ENCODE results near the gene MYO5A.

Gene MYO5A

DNA sequence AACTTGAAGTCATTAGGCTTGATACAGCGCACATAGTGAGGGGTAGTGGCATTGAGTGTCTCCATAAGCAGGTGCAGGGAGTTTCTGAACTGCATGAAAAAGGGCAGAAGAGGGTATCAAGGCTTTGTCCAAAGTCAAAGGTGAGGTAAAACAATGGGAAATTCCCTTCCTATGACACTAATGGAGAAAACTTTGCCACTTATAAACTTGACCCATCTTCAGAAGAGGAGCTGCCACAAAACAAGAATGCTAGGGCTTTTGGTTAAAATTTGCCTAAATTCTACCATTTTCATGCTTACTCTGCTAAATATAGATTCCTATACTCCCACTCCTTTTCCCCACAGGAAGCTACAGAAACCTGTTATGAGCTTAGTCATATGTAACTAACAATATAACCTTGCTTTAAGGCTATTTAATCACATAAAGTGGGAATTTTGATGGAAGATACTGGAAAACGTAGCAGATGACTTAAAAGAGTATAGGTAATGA lies 145.5 kb downstream of the MYO5A start:
- Histone ChIP-seq H3K9me3 (ENCODE audit: control extremely low read depth in 1 of 5, control insufficient read depth in 4 of 5, insufficient read depth in 2 of 5, low read depth in 1 of 5, low read length in 4 of 5) (no peaks in the 10 kb centered on the region), H3K36me3 (ENCODE audit: control insufficient read depth in 4 of 4, insufficient read depth in 4 of 4, low read length in 3 of 4) (peaks cover 10 to 47% (median 15%) of the 10 kb centered on the region in 4 experiments), H3K4me1 (ENCODE audit: control extremely low read depth in 1 of 4, control insufficient read depth in 4 of 4, insufficient read depth in 4 of 4, low read length in 3 of 4) (peaks cover 0 to 2% (median 0%) of the 10 kb centered on the region in 4 experiments), H3K4me3 (ENCODE audit: control insufficient read depth in 1 of 7, extremely low read depth in 1 of 7, insufficient read depth in 4 of 7, low read depth in 2 of 7, low read length in 6 of 7) (no peak overlapping the region), H3K27me3 (replicated peaks in 2 of 5; ENCODE audit: control insufficient read depth in 4 of 5, insufficient read depth in 5 of 5, low read length in 4 of 5) (no peaks in the 10 kb centered on the region), H3K27ac (ENCODE audit: insufficient read depth in 1 of 2, low read depth in 1 of 2, low read length in 2 of 2, poor library complexity in 1 of 2, severe bottlenecking in 2 of 2) (no peak overlapping the region)
- 100% methylated on average over 1 of the region's 2 CpGs for WGBS (ENCODE audit: insufficient coverage)
- DNase-seq, result no peak
- CTCF ChIA-PET, result interaction anchor here (1.1 kb wide), 1 partner anchor 12 kb away, joined by 3 read pairs; no protein-coding TSS in a partner anchor
- POLR2A ChIA-PET, result interaction anchor here (0.6 kb wide), 1 partner anchor 37 kb away, joined by 4 read pairs; no protein-coding TSS in a partner anchor

GRCh38 chr15:52382647-52383046 lies 146.0 kb downstream of the MYO5A start:
- no peak for DNase-seq
- H3K9me3 ChIP-seq (ENCODE audit: control extremely low read depth in 1 of 5, control insufficient read depth in 4 of 5, insufficient read depth in 2 of 5, low read depth in 1 of 5, low read length in 4 of 5), result no peaks in the 10 kb centered on the region
- H3K4me3 ChIP-seq (ENCODE audit: control insufficient read depth in 1 of 7, extremely low read depth in 1 of 7, insufficient read depth in 4 of 7, low read depth in 2 of 7, low read length in 6 of 7), result no peak overlapping the region
- POLR2A ChIA-PET, result no interaction called here
- H3K27ac ChIP-seq (ENCODE audit: insufficient read depth in 1 of 2, low read depth in 1 of 2, low read length in 2 of 2, poor library complexity in 1 of 2, severe bottlenecking in 2 of 2), result no peak overlapping the region
- H3K4me1 ChIP-seq (ENCODE audit: control extremely low read depth in 1 of 4, control insufficient read depth in 4 of 4, insufficient read depth in 4 of 4, low read length in 3 of 4), result peaks cover 0 to 2% (median 0%) of the 10 kb centered on the region in 4 experiments
- no peaks in the 10 kb centered on the region for H3K27me3 ChIP-seq (replicated peaks in 2 of 5; ENCODE audit: control insufficient read depth in 4 of 5, insufficient read depth in 5 of 5, low read length in 4 of 5)
- peaks cover 7 to 46% (median 14%) of the 10 kb centered on the region in 4 experiments for H3K36me3 ChIP-seq (ENCODE audit: control insufficient read depth in 4 of 4, insufficient read depth in 4 of 4, low read length in 3 of 4)
- CTCF ChIA-PET, result no interaction called here
- 100% methylated on average over 1 of the region's 1 CpG for WGBS (ENCODE audit: insufficient coverage)

GRCh38 chr15:52379395-52380106 lies 149.1 kb downstream of the MYO5A start:
- Histone ChIP-seq H3K36me3 (ENCODE audit: control insufficient read depth in 4 of 4, insufficient read depth in 4 of 4, low read length in 3 of 4) (peaks cover 9 to 58% (median 25%) of the 10 kb centered on the region in 4 experiments), H3K27me3 (replicated peaks in 2 of 5; ENCODE audit: control insufficient read depth in 4 of 5, insufficient read depth in 5 of 5, low read length in 4 of 5) (no peaks in the 10 kb centered on the region), H3K4me1 (ENCODE audit: control extremely low read depth in 1 of 4, control insufficient read depth in 4 of 4, insufficient read depth in 4 of 4, low read length in 3 of 4) (peaks cover 0 to 2% (median 0%) of the 10 kb centered on the region in 4 experiments), H3K9me3 (ENCODE audit: control extremely low read depth in 1 of 5, control insufficient read depth in 4 of 5, insufficient read depth in 2 of 5, low read depth in 1 of 5, low read length in 4 of 5) (peaks cover 0 to under 1% (median under 1%) of the 10 kb centered on the region in 5 experiments), H3K27ac (ENCODE audit: insufficient read depth in 1 of 2, low read depth in 1 of 2, low read length in 2 of 2, poor library complexity in 1 of 2, severe bottlenecking in 2 of 2) (no peak overlapping the region), H3K4me3 (ENCODE audit: control insufficient read depth in 1 of 7, extremely low read depth in 1 of 7, insufficient read depth in 4 of 7, low read depth in 2 of 7, low read length in 6 of 7) (no peak overlapping the region)
- CTCF ChIA-PET, result interaction anchor here (0.7 kb wide), 1 partner anchor 21 kb away, joined by 3 read pairs; no protein-coding TSS in a partner anchor
- 98% methylated on average over 12 of the region's 14 CpGs for WGBS (ENCODE audit: insufficient coverage)
- no peak for DNase-seq
- POLR2A ChIA-PET, result no interaction called here

- 95% methylated on average over 5 of the region's 6 CpGs for WGBS (ENCODE audit: insufficient coverage)
Observed at GRCh38 chr15:52378746-52379394, 149.8 kb downstream of the MYO5A start.

GRCh38 chr15:52370010-52370409 lies 158.7 kb downstream of the MYO5A start:
- Histone ChIP-seq H3K27me3 (replicated peaks in 2 of 5; ENCODE audit: control insufficient read depth in 4 of 5, insufficient read depth in 5 of 5, low read length in 4 of 5) (no peaks in the 10 kb centered on the region), H3K27ac (ENCODE audit: insufficient read depth in 1 of 2, low read depth in 1 of 2, low read length in 2 of 2, poor library complexity in 1 of 2, severe bottlenecking in 2 of 2) (no peak overlapping the region), H3K36me3 (ENCODE audit: control insufficient read depth in 4 of 4, insufficient read depth in 4 of 4, low read length in 3 of 4) (peaks cover 3 to 53% (median 30%) of the 10 kb centered on the region in 4 experiments), H3K4me3 (ENCODE audit: control insufficient read depth in 1 of 7, extremely low read depth in 1 of 7, insufficient read depth in 4 of 7, low read depth in 2 of 7, low read length in 6 of 7) (no peak overlapping the region), H3K9me3 (ENCODE audit: control extremely low read depth in 1 of 5, control insufficient read depth in 4 of 5, insufficient read depth in 2 of 5, low read depth in 1 of 5, low read length in 4 of 5) (peaks cover 0 to 4% (median 2%) of the 10 kb centered on the region in 5 experiments), H3K4me1 (ENCODE audit: control extremely low read depth in 1 of 4, control insufficient read depth in 4 of 4, insufficient read depth in 4 of 4, low read length in 3 of 4) (no peaks in the 10 kb centered on the region)
- DNase-seq, result no peak
- WGBS (ENCODE audit: insufficient coverage), result 98% methylated on average over 6 of the region's 9 CpGs
- ChIA-PET CTCF (no interaction called here), POLR2A (no interaction called here)

More at GRCh38 chr15:52378746-52379394, 149.8 kb downstream of the MYO5A start:
- peaks cover 12 to 63% (median 28%) of the 10 kb centered on the region in 4 experiments for H3K36me3 ChIP-seq (ENCODE audit: control insufficient read depth in 4 of 4, insufficient read depth in 4 of 4, low read length in 3 of 4)
- no peak overlapping the region for H3K27ac ChIP-seq (ENCODE audit: insufficient read depth in 1 of 2, low read depth in 1 of 2, low read length in 2 of 2, poor library complexity in 1 of 2, severe bottlenecking in 2 of 2)
- DNase-seq, result no peak
- H3K4me3 ChIP-seq (ENCODE audit: control insufficient read depth in 1 of 7, extremely low read depth in 1 of 7, insufficient read depth in 4 of 7, low read depth in 2 of 7, low read length in 6 of 7), result no peak overlapping the region
- H3K9me3 ChIP-seq (ENCODE audit: control extremely low read depth in 1 of 5, control insufficient read depth in 4 of 5, insufficient read depth in 2 of 5, low read depth in 1 of 5, low read length in 4 of 5), result peaks cover 0 to 4% (median 2%) of the 10 kb centered on the region in 5 experiments
- CTCF ChIA-PET, result no interaction called here
- no peaks in the 10 kb centered on the region for H3K27me3 ChIP-seq (replicated peaks in 2 of 5; ENCODE audit: control insufficient read depth in 4 of 5, insufficient read depth in 5 of 5, low read length in 4 of 5)
- POLR2A ChIA-PET, result no interaction called here
- H3K4me1 ChIP-seq (ENCODE audit: control extremely low read depth in 1 of 4, control insufficient read depth in 4 of 4, insufficient read depth in 4 of 4, low read length in 3 of 4), result peaks cover 0 to 2% (median 0%) of the 10 kb centered on the region in 4 experiments

- Histone ChIP-seq H3K4me1 (ENCODE audit: control extremely low read depth in 1 of 4, control insufficient read depth in 4 of 4, insufficient read depth in 4 of 4, low read length in 3 of 4) (no peaks in the 10 kb centered on the region), H3K4me3 (ENCODE audit: control insufficient read depth in 1 of 7, extremely low read depth in 1 of 7, insufficient read depth in 4 of 7, low read depth in 2 of 7, low read length in 6 of 7) (no peak overlapping the region), H3K27me3 (replicated peaks in 2 of 5; ENCODE audit: control insufficient read depth in 4 of 5, insufficient read depth in 5 of 5, low read length in 4 of 5) (no peaks in the 10 kb centered on the region), H3K27ac (ENCODE audit: insufficient read depth in 1 of 2, low read depth in 1 of 2, low read length in 2 of 2, poor library complexity in 1 of 2, severe bottlenecking in 2 of 2) (no peak overlapping the region), H3K9me3 (ENCODE audit: control extremely low read depth in 1 of 5, control insufficient read depth in 4 of 5, insufficient read depth in 2 of 5, low read depth in 1 of 5, low read length in 4 of 5) (peaks cover 0 to 2% (median under 1%) of the 10 kb centered on the region in 5 experiments), H3K36me3 (ENCODE audit: control insufficient read depth in 4 of 4, insufficient read depth in 4 of 4, low read length in 3 of 4) (peaks cover 2 to 49% (median 27%) of the 10 kb centered on the region in 4 experiments)
- ChIA-PET POLR2A (no interaction called here), CTCF (interaction anchor here (0.9 kb wide), 1 partner anchor 52 kb away, joined by 3 read pairs; no protein-coding TSS in a partner anchor)
- 100% methylated on average over 1 of the region's 3 CpGs for WGBS (ENCODE audit: insufficient coverage)
- DNase-seq, result no peak
Observed at GRCh38 chr15:52369455-52369854, 159.2 kb downstream of the MYO5A start.

DNA sequence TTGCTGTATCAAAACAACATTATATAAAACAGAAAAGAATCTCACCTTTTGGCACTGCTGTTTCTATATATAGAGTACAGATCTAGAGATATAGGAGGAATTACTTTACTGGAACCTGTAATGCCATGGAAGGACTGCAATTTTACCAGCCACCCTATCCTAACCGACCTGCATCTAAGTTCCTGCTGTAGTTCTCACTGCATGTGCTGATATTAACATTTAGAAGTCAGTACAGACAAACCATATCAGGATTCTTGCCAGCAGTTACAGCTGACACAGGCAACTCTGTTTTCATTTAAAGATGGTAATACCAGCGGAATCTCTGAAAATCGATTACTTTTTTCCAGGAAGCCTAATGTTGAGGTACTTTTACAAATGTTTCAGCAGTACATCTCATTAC lies 159.7 kb downstream of the MYO5A start:
- DNase-seq, result no peak
- peaks cover 0 to 48% (median 24%) of the 10 kb centered on the region in 4 experiments for H3K36me3 ChIP-seq (ENCODE audit: control insufficient read depth in 4 of 4, insufficient read depth in 4 of 4, low read length in 3 of 4)
- no CpG with 5 or more reads among the region's 3 CpGs for WGBS (ENCODE audit: insufficient coverage)
- H3K4me1 ChIP-seq (ENCODE audit: control extremely low read depth in 1 of 4, control insufficient read depth in 4 of 4, insufficient read depth in 4 of 4, low read length in 3 of 4), result no peaks in the 10 kb centered on the region
- POLR2A ChIA-PET, result no interaction called here
- H3K27ac ChIP-seq (ENCODE audit: insufficient read depth in 1 of 2, low read depth in 1 of 2, low read length in 2 of 2, poor library complexity in 1 of 2, severe bottlenecking in 2 of 2), result no peak overlapping the region
- no peaks in the 10 kb centered on the region for H3K9me3 ChIP-seq (ENCODE audit: control extremely low read depth in 1 of 5, control insufficient read depth in 4 of 5, insufficient read depth in 2 of 5, low read depth in 1 of 5, low read length in 4 of 5)
- no peak overlapping the region for H3K4me3 ChIP-seq (ENCODE audit: control insufficient read depth in 1 of 7, extremely low read depth in 1 of 7, insufficient read depth in 4 of 7, low read depth in 2 of 7, low read length in 6 of 7)
- CTCF ChIA-PET, result interaction anchor here (0.9 kb wide), 1 partner anchor 52 kb away, joined by 3 read pairs; no protein-coding TSS in a partner anchor
- H3K27me3 ChIP-seq (replicated peaks in 2 of 5; ENCODE audit: control insufficient read depth in 4 of 5, insufficient read depth in 5 of 5, low read length in 4 of 5), result no peaks in the 10 kb centered on the region
